Adipocyte (in vitro differentiated cells): ENCODE measurements around the gene TMEFF2.
A peak's percentile ranks its signal among the peaks of the same experiment; 100 is the strongest.
"Not testable (repeated sequence)": the region's sequence is repeated elsewhere in the genome, so short reads cannot be mapped to it uniquely, and the experiment has no call there.

ENCODE experiments used
- DNase-seq: peaks from one replicate; pipeline ENCODE4 v3.0.0-alpha.2; 2015; ENCODE audit warnings: low read depth
- H3K27me3 ChIP-seq: replicated peaks from 2 replicates; pipeline ENCODE4 v1.7.0; 2013; ENCODE audit warnings: mild to moderate bottlenecking, low read length, moderate library complexity; ENCODE audit not compliant: control insufficient read depth, insufficient read depth
- H3K36me3 ChIP-seq: 2 replicates; pipeline ENCODE4 v1.7.0; 2013; ENCODE audit warnings: low read length, mild to moderate bottlenecking, moderate library complexity; ENCODE audit not compliant: control insufficient read depth, insufficient read depth, severe bottlenecking
- H3K4me1 ChIP-seq: 2 replicates; pipeline ENCODE4 v1.7.0; 2013; ENCODE audit warnings: mild to moderate bottlenecking, low read length, moderate library complexity; ENCODE audit not compliant: control insufficient read depth, insufficient read depth
- H3K4me3 ChIP-seq: 2 replicates; pipeline ENCODE4 v1.7.0; 2013; ENCODE audit warnings: mild to moderate bottlenecking, low read length, moderate library complexity
- H3K9ac ChIP-seq: 2 replicates; pipeline ENCODE4 v1.7.0; 2013; ENCODE audit warnings: mild to moderate bottlenecking, low read length, moderate library complexity
- H3K9me3 ChIP-seq: 2 replicates; pipeline ENCODE4 v1.7.0; 2013; ENCODE audit warnings: mild to moderate bottlenecking, low read length, moderate library complexity; ENCODE audit not compliant: control insufficient read depth

TMEFF2 gene

DNA sequence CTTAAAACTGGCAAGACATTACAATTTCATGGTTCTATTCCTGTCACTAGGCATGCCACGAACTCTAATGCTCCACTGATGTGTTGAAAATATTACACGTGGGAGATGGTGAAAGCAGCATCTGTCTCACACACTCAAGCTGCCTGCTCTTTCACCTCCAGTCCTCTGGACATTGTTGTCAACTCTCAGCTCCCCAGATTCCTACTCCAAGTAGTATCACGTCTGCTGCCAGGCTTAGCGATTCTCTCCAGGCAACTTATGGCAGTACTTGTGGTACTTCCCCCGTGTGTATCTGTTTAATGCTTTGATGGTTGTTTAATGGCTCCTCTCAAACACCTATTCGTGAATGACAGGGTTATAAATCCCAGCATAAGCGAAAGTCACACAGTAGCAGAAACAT, 103.8 kb downstream of the TMEFF2 start:
- H3K36me3 ChIP-seq = no peaks in the 10 kb centered on the region
- DNase-seq = no peak
- no peaks in the 10 kb centered on the region for H3K27me3 ChIP-seq
- H3K4me3 ChIP-seq = no peak overlapping the region
- no peaks in the 10 kb centered on the region for H3K9me3 ChIP-seq
- H3K9ac ChIP-seq = no peak overlapping the region
- H3K4me1 ChIP-seq = peaks cover 15% of the 10 kb centered on the region

- Histone ChIP-seq H3K27me3 (no peaks in the 10 kb centered on the region), H3K36me3 (no peaks in the 10 kb centered on the region), H3K4me1 (peaks cover 15% of the 10 kb centered on the region), H3K9me3 (no peaks in the 10 kb centered on the region), H3K9ac (no peak overlapping the region), H3K4me3 (no peak overlapping the region)
- DNase-seq = peak; percentile 51
Observed at GRCh38 chr2:192087398-192087958, 107.3 kb downstream of the TMEFF2 start.

DNA sequence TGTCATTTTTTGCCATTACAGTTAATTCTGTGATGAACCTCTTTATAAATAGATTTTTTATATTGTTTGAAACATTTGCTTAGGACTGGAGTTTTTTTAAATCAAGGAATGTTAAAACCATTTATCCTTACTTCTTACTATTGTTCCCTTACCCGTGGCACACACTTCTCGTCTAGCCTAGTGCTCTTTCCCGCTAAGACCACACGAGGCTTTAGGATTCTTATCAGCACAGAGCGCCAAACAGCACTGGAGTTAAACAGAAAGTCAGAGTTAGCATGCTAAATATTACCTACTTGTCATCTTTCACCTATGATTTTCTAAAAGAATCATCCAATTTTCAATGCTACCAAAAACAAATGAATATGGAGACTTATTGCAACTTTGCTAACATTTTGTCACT, 112.6 kb downstream of the TMEFF2 start:
- H3K36me3 ChIP-seq = no peaks in the 10 kb centered on the region
- H3K9ac ChIP-seq = no peak overlapping the region
- no peaks in the 10 kb centered on the region for H3K27me3 ChIP-seq
- H3K4me3 ChIP-seq = no peak overlapping the region
- H3K4me1 ChIP-seq = no peaks in the 10 kb centered on the region
- no peaks in the 10 kb centered on the region for H3K9me3 ChIP-seq
- DNase-seq = no peak

GRCh38 chr2:192080096-192080495, 114.6 kb downstream of the TMEFF2 start:
- not testable (repeated sequence) for H3K27me3 ChIP-seq, DNase-seq, H3K4me3 ChIP-seq, H3K9ac ChIP-seq, H3K9me3 ChIP-seq, H3K36me3 ChIP-seq, H3K4me1 ChIP-seq

GRCh38 chr2:192073878-192074277, 120.9 kb downstream of the TMEFF2 start:
- H3K27me3 ChIP-seq = no peaks in the 10 kb centered on the region
- H3K9me3 ChIP-seq = no peaks in the 10 kb centered on the region
- H3K4me3 ChIP-seq = no peak overlapping the region
- no peaks in the 10 kb centered on the region for H3K36me3 ChIP-seq
- no peak for DNase-seq
- H3K4me1 ChIP-seq = no peaks in the 10 kb centered on the region
- H3K9ac ChIP-seq = no peak overlapping the region

DNA sequence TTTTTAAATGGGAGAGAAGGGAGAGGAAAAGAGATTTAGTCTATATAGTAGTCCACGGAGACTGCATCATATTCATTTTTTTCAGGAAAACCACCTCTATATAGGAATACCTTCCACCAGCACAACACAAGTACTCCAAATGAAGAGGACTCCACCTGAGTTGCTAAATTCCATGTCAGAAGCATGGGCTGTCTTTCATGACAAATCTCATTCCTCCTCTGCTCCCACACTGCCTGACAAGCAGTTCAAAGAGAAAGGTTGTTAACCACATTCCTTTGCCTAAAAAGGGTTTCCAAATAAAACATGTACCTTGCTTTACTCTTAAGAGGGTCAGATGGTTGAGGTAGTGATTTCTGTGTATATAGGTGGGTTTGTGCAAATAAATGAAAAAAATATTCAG, 122.0 kb downstream of the TMEFF2 start:
- Histone ChIP-seq H3K36me3 (no peaks in the 10 kb centered on the region), H3K9me3 (no peaks in the 10 kb centered on the region), H3K4me3 (no peak overlapping the region), H3K4me1 (no peaks in the 10 kb centered on the region), H3K9ac (no peak overlapping the region), H3K27me3 (no peaks in the 10 kb centered on the region)
- DNase-seq = no peak

- DNase-seq = no peak
- no peaks in the 10 kb centered on the region for H3K27me3 ChIP-seq
- no peaks in the 10 kb centered on the region for H3K9me3 ChIP-seq
- no peaks in the 10 kb centered on the region for H3K36me3 ChIP-seq
- no peaks in the 10 kb centered on the region for H3K4me1 ChIP-seq
- no peak overlapping the region for H3K4me3 ChIP-seq
- no peak overlapping the region for H3K9ac ChIP-seq
Observed at GRCh38 chr2:192072261-192072660, 122.5 kb downstream of the TMEFF2 start.

DNA sequence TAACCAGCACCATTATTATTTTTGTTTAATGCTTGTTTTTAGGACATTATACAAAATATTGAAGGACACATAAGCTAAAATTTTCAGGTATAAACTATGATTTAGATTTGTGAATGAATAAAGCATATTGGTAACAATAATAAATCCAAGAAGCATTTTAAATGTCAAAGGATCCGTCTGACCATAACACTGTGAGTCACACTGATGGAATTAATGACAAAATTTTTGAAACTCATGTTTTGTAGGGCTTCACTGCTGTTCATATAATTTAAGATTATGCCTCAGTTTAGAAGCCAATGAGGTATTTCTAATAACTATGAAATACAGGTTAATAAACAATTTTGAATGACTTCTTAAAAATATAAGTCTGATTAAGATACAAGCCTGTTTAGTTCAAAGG, 124.6 kb downstream of the TMEFF2 start:
- Histone ChIP-seq H3K4me3 (no peak overlapping the region), H3K36me3 (no peaks in the 10 kb centered on the region), H3K9me3 (no peaks in the 10 kb centered on the region), H3K4me1 (no peaks in the 10 kb centered on the region), H3K9ac (no peak overlapping the region), H3K27me3 (no peaks in the 10 kb centered on the region)
- peak; percentile 46 for DNase-seq

DNA sequence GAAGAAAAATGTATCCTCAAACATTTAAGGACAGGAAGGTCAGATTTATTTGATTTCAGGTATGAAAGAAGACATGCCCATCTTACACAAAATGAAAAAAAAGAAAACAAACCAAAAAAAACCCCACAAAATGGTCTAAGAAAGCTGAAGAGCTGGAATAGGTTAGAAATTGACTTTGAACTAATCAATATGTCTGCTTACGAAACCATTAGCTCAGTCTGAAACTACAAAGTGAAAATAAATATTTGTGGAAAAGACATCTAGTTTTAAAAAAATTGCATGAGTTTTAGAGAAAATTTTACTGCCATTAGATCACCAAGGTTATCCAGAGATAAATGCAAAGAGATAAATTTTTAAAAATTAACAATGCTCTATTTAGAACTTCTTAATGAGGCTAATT, 125.3 kb downstream of the TMEFF2 start:
- no peak overlapping the region for H3K9ac ChIP-seq
- no peaks in the 10 kb centered on the region for H3K36me3 ChIP-seq
- H3K4me3 ChIP-seq = no peak overlapping the region
- no peak for DNase-seq
- H3K27me3 ChIP-seq = no peaks in the 10 kb centered on the region
- no peaks in the 10 kb centered on the region for H3K4me1 ChIP-seq
- no peaks in the 10 kb centered on the region for H3K9me3 ChIP-seq

DNA sequence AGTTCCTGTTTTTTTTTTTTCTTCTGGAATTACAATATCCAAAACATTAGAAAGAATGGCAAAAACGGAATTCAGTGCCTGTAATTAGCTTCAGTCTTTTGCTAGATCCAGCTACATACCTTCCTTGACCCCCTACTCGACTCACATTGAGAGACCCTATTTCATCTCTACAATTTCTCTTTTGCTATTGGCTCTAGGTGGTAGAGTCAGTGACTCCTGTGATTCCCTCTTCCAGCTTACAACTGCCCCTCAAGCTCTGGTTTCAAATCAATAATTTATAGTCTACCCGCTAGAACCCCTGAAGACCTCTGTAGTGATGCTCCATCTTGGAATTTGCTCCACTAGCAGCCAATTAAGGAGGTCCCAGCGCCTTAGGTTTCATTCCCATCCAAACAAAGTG, 125.8 kb downstream of the TMEFF2 start:
- H3K27me3 ChIP-seq = no peaks in the 10 kb centered on the region
- no peaks in the 10 kb centered on the region for H3K4me1 ChIP-seq
- H3K36me3 ChIP-seq = no peaks in the 10 kb centered on the region
- H3K9ac ChIP-seq = no peak overlapping the region
- H3K4me3 ChIP-seq = no peak overlapping the region
- no peak for DNase-seq
- H3K9me3 ChIP-seq = no peaks in the 10 kb centered on the region

DNA sequence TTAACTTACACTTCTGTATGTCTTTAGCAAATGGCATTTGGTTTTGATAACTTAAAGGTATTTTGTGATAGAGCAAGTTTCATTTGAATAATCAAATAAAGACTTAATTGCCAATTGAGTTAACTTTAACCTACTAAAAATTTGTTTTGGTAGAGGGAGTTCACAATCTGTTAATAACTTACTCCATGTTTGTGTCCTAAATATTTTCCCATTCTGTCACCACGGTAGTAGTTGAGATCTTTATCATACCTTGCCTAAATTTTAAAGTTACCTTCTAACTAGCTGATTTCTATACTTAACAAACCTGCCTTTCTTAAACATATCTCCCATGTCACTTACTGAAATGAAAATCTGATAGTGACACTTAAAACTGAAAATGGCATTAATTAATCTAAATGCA, 127.1 kb downstream of the TMEFF2 start:
- H3K27me3 ChIP-seq = no peaks in the 10 kb centered on the region
- H3K36me3 ChIP-seq = no peaks in the 10 kb centered on the region
- no peak overlapping the region for H3K4me3 ChIP-seq
- no peaks in the 10 kb centered on the region for H3K9me3 ChIP-seq
- no peaks in the 10 kb centered on the region for H3K4me1 ChIP-seq
- DNase-seq = no peak
- H3K9ac ChIP-seq = no peak overlapping the region

DNA sequence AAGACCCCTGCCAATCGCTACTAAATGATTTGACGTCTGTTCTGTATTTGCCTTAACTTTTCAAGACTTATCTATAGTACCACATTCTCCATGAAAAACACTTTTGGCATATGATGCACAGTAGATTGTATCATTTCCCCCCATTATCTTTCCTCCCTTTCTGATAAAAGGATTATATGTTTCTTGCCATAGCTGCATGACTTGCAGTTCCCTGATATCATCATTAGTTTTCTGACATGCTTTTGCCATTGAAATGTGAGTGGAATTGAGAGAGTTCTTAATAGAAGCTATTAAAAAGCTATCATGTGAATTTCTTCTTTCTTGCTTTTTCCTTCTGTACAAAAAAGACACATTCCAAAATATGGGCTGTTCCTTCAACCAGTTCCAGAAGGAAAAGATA, 130.3 kb downstream of the TMEFF2 start:
- no peak overlapping the region for H3K4me3 ChIP-seq
- H3K4me1 ChIP-seq = no peaks in the 10 kb centered on the region
- H3K27me3 ChIP-seq = no peaks in the 10 kb centered on the region
- DNase-seq = no peak
- no peaks in the 10 kb centered on the region for H3K36me3 ChIP-seq
- no peaks in the 10 kb centered on the region for H3K9me3 ChIP-seq
- no peak overlapping the region for H3K9ac ChIP-seq
